Activated CD8-positive, alpha-beta memory T cell treated with anti-CD3 and anti-CD28 coated beads, Interleukin-2, amount 50 U/mL, for 1 hour (primary cell): ENCODE data around the gene PRM3.

Source experiments
- DNase-seq: peaks from one replicate; pipeline ENCODE4 v3.0.0-alpha.2; 2020; ENCODE audit errors: extremely low read depth

The PRM3 gene

GRCh38 chr16:11258553-11259492 lies 14.6 kb downstream of the PRM3 start:
- no peak for DNase-seq

GRCh38 chr16:11257131-11257938 lies 16.1 kb downstream of the PRM3 start:
- DNase-seq: no peak

GRCh38 chr16:11256661-11257130 lies 16.7 kb downstream of the PRM3 start:
- no peak for DNase-seq

GRCh38 chr16:11255737-11256660 lies 17.4 kb downstream of the PRM3 start, which contains the start of gene SOCS1:
SOCS1 (minus strand) TSS chr16:11256204; CDS start chr16:11255478, 726 bp downstream.
- DNase-seq: no peak

- DNase-seq: no peak
Measured at GRCh38 chr16:11254913-11255736, 18.3 kb downstream of the PRM3 start.

- DNase-seq: no peak
Measured at GRCh38 chr16:11253995-11254912, 19.2 kb downstream of the PRM3 start.

- no peak for DNase-seq
Measured at GRCh38 chr16:11253009-11253994, 20.1 kb downstream of the PRM3 start.

GRCh38 chr16:11252482-11252931 lies 20.9 kb downstream of the PRM3 start:
- DNase-seq: no peak

- peak; percentile 67 for DNase-seq
Measured at GRCh38 chr16:11251525-11252481, 21.6 kb downstream of the PRM3 start.

GRCh38 chr16:11250786-11251524 lies 22.5 kb downstream of the PRM3 start:
- no peak for DNase-seq

GRCh38 chr16:11250091-11250785 lies 23.2 kb downstream of the PRM3 start:
- DNase-seq: no peak

- DNase-seq: no peak
Measured at GRCh38 chr16:11249233-11250061, 24.0 kb downstream of the PRM3 start.

GRCh38 chr16:11248133-11248532 lies 25.3 kb downstream of the PRM3 start:
- no peak for DNase-seq

- DNase-seq: no peak
Measured at GRCh38 chr16:11245988-11246387, 27.4 kb downstream of the PRM3 start.
